A549 (cell line): ENCODE results near the gene RGS10. TPM values are rescaled to one million over a fixed set of nuclear protein-coding genes. Genes with fewer than 3 reads are reported as not detected.

Experiments used
- ATAC-seq, 2 experiments: fragments of 200-7000 bp in 1 of 2; fragments of >200 bp in 1 of 2; cut with Nextera tagmentation in 1 of 2; cut with Tn5 transposase in 1 of 2; 3 replicates each; pipeline versions ENCODE4 v1.8.0 to v1.9.1; 2018 to 2020; ENCODE audit warnings: mild to moderate bottlenecking in 1 of 2, moderate library complexity in 1 of 2
- CTCF ChIA-PET: fragments of 300-600 bp; sonication (Branson Sonifier 250); formaldehyde crosslinking; extraction: SDS; loops from one replicate; lab custom pipeline; 2021; ENCODE audit warnings: antibody characterized with exemption, inconsistent platforms; lab: Yijun Ruan, JAX
- POLR2A ChIA-PET: fragments of 350-600 bp; formaldehyde crosslinking; extraction: SDS; loops from one replicate; lab custom pipeline; 2021; ENCODE audit warnings: antibody characterized with exemption, inconsistent platforms; lab: Yijun Ruan, JAX
- DNase-seq, 2 experiments: peaks; one replicate each; pipeline versions ENCODE4 v3.0.0 to v3.0.0-alpha.2; 2011 to 2016; ENCODE audit warnings: low read depth in 1 of 2, low spot score in 1 of 2
- FAIRE-seq: peaks from 2 replicates; lab custom pipeline; 2011; peaks lifted over from hg19 to GRCh38; lab: Jason Lieb, UNC
- H3K27ac ChIP-seq, 2 experiments: fragments of >200 bp; sonication (Bioruptor Twin); formaldehyde crosslinking; 3 replicates each; pipeline ENCODE4 v1.5.1; 2016 to 2017
- H3K4me1 ChIP-seq: fragments of >200 bp; sonication (Bioruptor Twin); formaldehyde crosslinking; 3 replicates; pipeline ENCODE4 v1.6.1; 2016
- H3K4me2 ChIP-seq: fragments of >200 bp; sonication (Bioruptor Twin); formaldehyde crosslinking; 3 replicates; pipeline ENCODE4 v1.6.1; 2016
- H3K4me3 ChIP-seq: fragments of >200 bp; sonication (Bioruptor Twin); formaldehyde crosslinking; 3 replicates; pipeline ENCODE4 v1.5.1; 2016
- H3K9me3 ChIP-seq: fragments of >200 bp; sonication (Bioruptor Twin); formaldehyde crosslinking; 3 replicates; pipeline ENCODE4 v1.6.1; 2016
- CHD2 ChIP-seq: fragments of 150-350 bp; IDR thresholded peaks from 2 replicates; pipeline ENCODE4 v1.6.1; 2014; ENCODE audit warnings: low read length; ENCODE audit not compliant: partially characterized antibody
- CHD4 ChIP-seq: fragments of 200-600 bp; sonication (generic); IDR thresholded peaks from 2 replicates; pipeline ENCODE4 v1.6.1; 2016; ENCODE audit warnings: antibody characterized with exemption, mild to moderate bottlenecking, borderline replicate concordance
- ESRRA ChIP-seq: fragments of 150-350 bp; IDR thresholded peaks from 2 replicates; pipeline ENCODE4 v1.6.1; 2014; ENCODE audit warnings: mild to moderate bottlenecking, low read length, borderline replicate concordance
- FOSB ChIP-seq: fragments of 250-450 bp; sonication (Bioruptor Pico); IDR thresholded peaks from 2 replicates; pipeline ENCODE4 v1.5.0; 2020; ENCODE audit warnings: mild to moderate bottlenecking, moderate library complexity
- FOSL2 ChIP-seq, 2 experiments: fragments of 450-650 bp in 1 of 2; fragments of >200 bp in 1 of 2; sonication (Bioruptor Twin) in 1 of 2; formaldehyde crosslinking; IDR thresholded peaks; 2 replicates each; pipeline versions ENCODE4 v1.5.0 to v1.6.1; 2016 to 2020; ENCODE audit warnings: mild to moderate bottlenecking in 1 of 2, moderate library complexity in 1 of 2
- FOXS1 ChIP-seq: fragments of 250-450 bp; sonication (Bioruptor Pico); IDR thresholded peaks from 2 replicates; pipeline ENCODE4 v1.5.0; 2020; ENCODE audit warnings: mild to moderate bottlenecking, moderate library complexity
- GATA3 ChIP-seq: IDR thresholded peaks from 2 replicates; pipeline ENCODE4 v1.6.1; 2012; ENCODE audit warnings: borderline replicate concordance
- HES2 ChIP-seq: fragments of >200 bp; sonication (Bioruptor Twin); formaldehyde crosslinking; IDR thresholded peaks from 2 replicates; pipeline ENCODE4 v1.6.1; 2016
- HEYL ChIP-seq: fragments of 250-450 bp; sonication (Bioruptor Pico); IDR thresholded peaks from 2 replicates; pipeline ENCODE4 v1.8.0; 2021; ENCODE audit warnings: mild to moderate bottlenecking, moderate library complexity
- HOXB13 ChIP-seq: fragments of 250-450 bp; sonication (Bioruptor Pico); IDR thresholded peaks from 2 replicates; pipeline ENCODE4 v1.5.0; 2020; ENCODE audit warnings: low read depth, mild to moderate bottlenecking, moderate library complexity
- HOXB5 ChIP-seq: fragments of 250-450 bp; sonication (Bioruptor Pico); IDR thresholded peaks from 2 replicates; pipeline ENCODE4 v1.5.0; 2020; ENCODE audit warnings: mild to moderate bottlenecking, moderate library complexity
- JUN ChIP-seq, 2 experiments: fragments of >200 bp; sonication (Bioruptor Twin); formaldehyde crosslinking; IDR thresholded peaks; 2 replicates in 1 of 2; 3 replicates in 1 of 2; pipeline ENCODE4 v1.6.1; 2016 to 2017
- KDM1A ChIP-seq: fragments of 200-600 bp; sonication (generic); IDR thresholded peaks from 2 replicates; pipeline ENCODE4 v1.6.1; 2016; ENCODE audit warnings: low read depth, mild to moderate bottlenecking
- MAZ ChIP-seq: fragments of 150-350 bp; IDR thresholded peaks from 2 replicates; pipeline ENCODE4 v1.6.1; 2014; ENCODE audit warnings: antibody characterized with exemption, low read depth, low read length, borderline replicate concordance
- NFE2L2 ChIP-seq: fragments of 150-350 bp; conservative IDR thresholded peaks from 2 replicates; pipeline ENCODE4 v1.6.1; 2014; ENCODE audit warnings: low read length
- NPAS2 ChIP-seq: fragments of 250-450 bp; sonication (Bioruptor Pico); IDR thresholded peaks from 2 replicates; pipeline ENCODE4 v1.8.0; 2022; ENCODE audit warnings: mild to moderate bottlenecking, moderate library complexity, borderline replicate concordance
- NR3C1 ChIP-seq: fragments of >200 bp; sonication (Bioruptor Twin); formaldehyde crosslinking; IDR thresholded peaks from 3 replicates; pipeline ENCODE4 v1.6.1; 2017
- POLR2A ChIP-seq: IDR thresholded peaks from 2 replicates; pipeline ENCODE4 v1.6.1; 2012; ENCODE audit warnings: mild to moderate bottlenecking, low read length
- RARB ChIP-seq: fragments of 250-450 bp; sonication (Bioruptor Pico); IDR thresholded peaks from 2 replicates; pipeline ENCODE4 v1.8.0; 2021; ENCODE audit warnings: mild to moderate bottlenecking, moderate library complexity
- TP53 ChIP-seq: fragments of 250-450 bp; sonication (Bioruptor Pico); IDR thresholded peaks from 2 replicates; pipeline ENCODE4 v1.5.0; 2021; ENCODE audit warnings: mild to moderate bottlenecking, moderate library complexity
- ZC3H11A ChIP-seq: fragments of 450-650 bp; IDR thresholded peaks from 2 replicates; pipeline ENCODE4 v1.6.1; 2014; ENCODE audit warnings: antibody characterized with exemption, mild to moderate bottlenecking
- ZFP36 ChIP-seq: fragments of 450-650 bp; IDR thresholded peaks from 2 replicates; pipeline ENCODE4 v1.6.1; 2014; ENCODE audit warnings: borderline replicate concordance; ENCODE audit not compliant: partially characterized antibody
- WGBS: methylation state at CpG from one replicate; pipeline ENCODE4 v1.1.6; 2017; ENCODE audit errors: missing lambda C conversion rate; 5-methylcytosine and 5-hydroxymethylcytosine counted together
- polyA plus RNA-seq, 4 experiments: library from polyadenylated mRNA; depleted of rRNA in 3 of 4; stranded (reverse); fragments of >200 nt; fragmentation: RNase III in 1 of 4; extraction: RNeasy Plus Mini Kit Qiagen cat#74134 plus additional on column Dnase treatment in 1 of 4; gene quantifications; 2 replicates in 3 of 4; 3 replicates in 1 of 4; pipeline ENCODE4 v1.2.3, GENCODE V29; 2011 to 2017
- TF ChIP-seq, protein P1 (sequence below): fragments of 200-600 bp; sonication (generic); IDR thresholded peaks from 2 replicates; pipeline ENCODE4 v1.6.1; 2016; ENCODE audit warnings: antibody characterized with exemption, mild to moderate bottlenecking, moderate library complexity
- TF ChIP-seq, protein P2 (sequence below): fragments of >200 bp; sonication (Bioruptor Twin); formaldehyde crosslinking; IDR thresholded peaks from 3 replicates; pipeline ENCODE4 v1.6.1; 2016
- TF ChIP-seq, protein P3 (sequence below): fragments of 150-350 bp; IDR thresholded peaks from 2 replicates; pipeline ENCODE4 v1.6.1; 2014; ENCODE audit warnings: low read depth, mild to moderate bottlenecking, low read length

RGS10 gene
- polyA plus RNA-seq, 2 of the 4 experiments (the other 2 are of a cell fraction) = 39.7 to 46.4 TPM

GRCh38 chr10:119478811-119479341, 63.6 kb downstream of the RGS10 start:
- H3K4me3 ChIP-seq = no peak overlapping the region
- 43% methylated on average over 6 of the region's 6 CpGs for WGBS
- TF ChIP-seq FOSL2 (IDR thresholded peaks at IDR 0.05) (no peak), FOSL2 (CRISPR knock-in tag; IDR thresholded peaks at IDR 0.05) (no peak), NR3C1 (no peak), NPAS2 (CRISPR knock-in tag) (no peak), RARB (CRISPR knock-in tag) (no peak), GATA3 (no peak), HEYL (no peak), CHD2 (no peak), NFE2L2 (no peak)
- TF ChIP-seq, all 56 proteins: peak for 0
- no peak overlapping the region for H3K4me2 ChIP-seq
- ATAC-seq (peak; percentile 37 to 49; a peak in 2 of 6 replicates), DNase-seq (no peak), FAIRE-seq (no peak)
- no peaks in the 10 kb centered on the region for H3K4me1 ChIP-seq
- H3K9me3 ChIP-seq = no peaks in the 10 kb centered on the region
- ChIA-PET CTCF (interaction anchor here (1.1 to 5.4 kb wide), 5 partner anchors 10 to 280 kb away, joined by 3 to 34 read pairs (median 4); no protein-coding TSS in a partner anchor), POLR2A (interaction anchor here (0.6 to 0.7 kb wide), 2 partner anchors 55 to 196 kb away, joined by 3 to 5 read pairs; no protein-coding TSS in a partner anchor)
- no peak overlapping the region for H3K27ac ChIP-seq

DNA sequence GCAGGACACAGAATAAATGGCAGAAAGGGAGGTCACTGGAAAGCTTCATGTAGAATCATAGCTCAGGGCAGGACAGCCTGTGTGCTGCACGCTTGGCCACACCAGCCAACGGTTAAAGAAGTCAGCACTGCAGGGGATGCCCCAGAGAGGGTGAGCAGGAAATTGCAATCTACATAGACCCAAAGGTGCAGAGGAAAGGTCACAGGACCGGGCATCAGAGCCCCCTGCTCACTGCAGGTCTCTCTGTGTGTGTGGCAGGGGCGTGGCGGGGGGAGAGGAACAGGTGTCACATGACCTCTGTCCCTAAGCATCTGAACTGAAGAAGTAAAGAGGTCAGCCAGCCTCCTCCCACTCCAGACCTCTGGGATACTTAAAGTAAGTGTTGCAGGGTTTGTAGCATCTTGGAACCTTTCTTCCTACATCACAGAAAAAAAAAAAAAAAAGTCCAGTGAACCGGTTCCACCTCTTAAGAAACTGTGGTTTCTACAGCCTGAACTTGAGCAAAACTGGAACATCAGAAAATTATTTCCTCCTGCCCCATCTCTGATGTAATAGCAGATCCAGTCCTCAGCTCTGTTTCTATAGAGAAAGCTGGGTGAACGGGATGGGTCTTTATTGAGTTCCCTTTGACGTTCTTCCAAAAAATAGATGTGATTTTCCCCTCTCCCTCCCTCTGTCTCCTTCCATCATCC, 64.3 kb downstream of the RGS10 start:
- no peaks in the 10 kb centered on the region for H3K9me3 ChIP-seq
- H3K4me1 ChIP-seq = no peaks in the 10 kb centered on the region
- ATAC-seq (peak; percentile 9 to 31; a peak in 3 of 6 replicates), DNase-seq (no peak), FAIRE-seq (no peak)
- no peak overlapping the region for H3K4me3 ChIP-seq
- H3K4me2 ChIP-seq = no peak overlapping the region
- no peak overlapping the region for H3K27ac ChIP-seq
- TF ChIP-seq RARB (CRISPR knock-in tag) = no peak
- no peak for TF ChIP-seq HEYL
- TF ChIP-seq GATA3 = no peak
- TF ChIP-seq FOXS1 = no peak
- no peak for TF ChIP-seq ZC3H11A
- no peak for TF ChIP-seq TP53 (CRISPR knock-in tag)
- TF ChIP-seq HOXB5 (CRISPR knock-in tag) = no peak
- TF ChIP-seq CHD4 = no peak
- no peak for TF ChIP-seq JUN (IDR thresholded peaks at IDR 0.05)
- TF ChIP-seq, protein P1, sequence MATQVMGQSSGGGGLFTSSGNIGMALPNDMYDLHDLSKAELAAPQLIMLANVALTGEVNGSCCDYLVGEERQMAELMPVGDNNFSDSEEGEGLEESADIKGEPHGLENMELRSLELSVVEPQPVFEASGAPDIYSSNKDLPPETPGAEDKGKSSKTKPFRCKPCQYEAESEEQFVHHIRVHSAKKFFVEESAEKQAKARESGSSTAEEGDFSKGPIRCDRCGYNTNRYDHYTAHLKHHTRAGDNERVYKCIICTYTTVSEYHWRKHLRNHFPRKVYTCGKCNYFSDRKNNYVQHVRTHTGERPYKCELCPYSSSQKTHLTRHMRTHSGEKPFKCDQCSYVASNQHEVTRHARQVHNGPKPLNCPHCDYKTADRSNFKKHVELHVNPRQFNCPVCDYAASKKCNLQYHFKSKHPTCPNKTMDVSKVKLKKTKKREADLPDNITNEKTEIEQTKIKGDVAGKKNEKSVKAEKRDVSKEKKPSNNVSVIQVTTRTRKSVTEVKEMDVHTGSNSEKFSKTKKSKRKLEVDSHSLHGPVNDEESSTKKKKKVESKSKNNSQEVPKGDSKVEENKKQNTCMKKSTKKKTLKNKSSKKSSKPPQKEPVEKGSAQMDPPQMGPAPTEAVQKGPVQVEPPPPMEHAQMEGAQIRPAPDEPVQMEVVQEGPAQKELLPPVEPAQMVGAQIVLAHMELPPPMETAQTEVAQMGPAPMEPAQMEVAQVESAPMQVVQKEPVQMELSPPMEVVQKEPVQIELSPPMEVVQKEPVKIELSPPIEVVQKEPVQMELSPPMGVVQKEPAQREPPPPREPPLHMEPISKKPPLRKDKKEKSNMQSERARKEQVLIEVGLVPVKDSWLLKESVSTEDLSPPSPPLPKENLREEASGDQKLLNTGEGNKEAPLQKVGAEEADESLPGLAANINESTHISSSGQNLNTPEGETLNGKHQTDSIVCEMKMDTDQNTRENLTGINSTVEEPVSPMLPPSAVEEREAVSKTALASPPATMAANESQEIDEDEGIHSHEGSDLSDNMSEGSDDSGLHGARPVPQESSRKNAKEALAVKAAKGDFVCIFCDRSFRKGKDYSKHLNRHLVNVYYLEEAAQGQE = no peak
- TF ChIP-seq ESRRA = no peak
- TF ChIP-seq ZFP36 = no peak
- TF ChIP-seq, protein P2, sequence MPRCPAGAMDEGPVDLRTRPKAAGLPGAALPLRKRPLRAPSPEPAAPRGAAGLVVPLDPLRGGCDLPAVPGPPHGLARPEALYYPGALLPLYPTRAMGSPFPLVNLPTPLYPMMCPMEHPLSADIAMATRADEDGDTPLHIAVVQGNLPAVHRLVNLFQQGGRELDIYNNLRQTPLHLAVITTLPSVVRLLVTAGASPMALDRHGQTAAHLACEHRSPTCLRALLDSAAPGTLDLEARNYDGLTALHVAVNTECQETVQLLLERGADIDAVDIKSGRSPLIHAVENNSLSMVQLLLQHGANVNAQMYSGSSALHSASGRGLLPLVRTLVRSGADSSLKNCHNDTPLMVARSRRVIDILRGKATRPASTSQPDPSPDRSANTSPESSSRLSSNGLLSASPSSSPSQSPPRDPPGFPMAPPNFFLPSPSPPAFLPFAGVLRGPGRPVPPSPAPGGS = no peak
- TF ChIP-seq MAZ = no peak
- no peak for TF ChIP-seq HES2
- TF ChIP-seq, protein P3, sequence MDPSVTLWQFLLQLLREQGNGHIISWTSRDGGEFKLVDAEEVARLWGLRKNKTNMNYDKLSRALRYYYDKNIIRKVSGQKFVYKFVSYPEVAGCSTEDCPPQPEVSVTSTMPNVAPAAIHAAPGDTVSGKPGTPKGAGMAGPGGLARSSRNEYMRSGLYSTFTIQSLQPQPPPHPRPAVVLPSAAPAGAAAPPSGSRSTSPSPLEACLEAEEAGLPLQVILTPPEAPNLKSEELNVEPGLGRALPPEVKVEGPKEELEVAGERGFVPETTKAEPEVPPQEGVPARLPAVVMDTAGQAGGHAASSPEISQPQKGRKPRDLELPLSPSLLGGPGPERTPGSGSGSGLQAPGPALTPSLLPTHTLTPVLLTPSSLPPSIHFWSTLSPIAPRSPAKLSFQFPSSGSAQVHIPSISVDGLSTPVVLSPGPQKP = no peak
- TF ChIP-seq HOXB13 (CRISPR knock-in tag) = no peak
- TF ChIP-seq FOSB = no peak
- no peak for TF ChIP-seq POLR2A
- TF ChIP-seq KDM1A = no peak
- POLR2A ChIA-PET = interaction anchor here (0.6 to 0.7 kb wide), 2 partner anchors 54 to 196 kb away, joined by 3 to 5 read pairs; no protein-coding TSS in a partner anchor
- CTCF ChIA-PET = interaction anchor here (1.8 to 5.4 kb wide), 3 partner anchors 11 to 279 kb away, joined by 4 to 34 read pairs (median 8); no protein-coding TSS in a partner anchor
- 58% methylated on average over 8 of the region's 8 CpGs for WGBS
